ENCODE data around the gene WSB1. TPM values are rescaled to one million over a fixed set of nuclear protein-coding genes. Genes with fewer than 3 reads are reported as not detected.

WSB1 gene
- total RNA-seq, 1 experiment from 2014 or later = 114 TPM

GRCh38 chr17:27268394-27269085, 25.4 kb upstream of the WSB1 start:
- no peaks in the 10 kb centered on the region for H3K27me3 ChIP-seq (replicated peaks; ENCODE audit: insufficient read depth, low read depth, low read length, poor library complexity)
- no peak for TF ChIP-seq EZH2 (IDR thresholded peaks at IDR 0.05; ENCODE audit: borderline replicate concordance, low read depth, low read length, poor library complexity, severe bottlenecking)
- TF ChIP-seq CTCF (conservative IDR thresholded peaks at IDR 0.05; ENCODE audit: low read depth, low read length) = no peak
- BruUV-seq (replicated peaks) = no TSS peak

GRCh38 chr17:27269201-27269600, 24.7 kb upstream of the WSB1 start:
- Histone ChIP-seq H3K4me1 (ENCODE audit: insufficient read depth, low read length, poor library complexity, severe bottlenecking) (no peaks in the 10 kb centered on the region), H3K36me3 (ENCODE audit: insufficient read depth, low read length, poor library complexity, severe bottlenecking) (no peaks in the 10 kb centered on the region), H3K4me3 (ENCODE audit: low read depth, low read length, poor library complexity, severe bottlenecking) (no peak overlapping the region), H3K27ac (ENCODE audit: low read depth, low read length, poor library complexity, severe bottlenecking) (no peak overlapping the region), H3K9me3 (ENCODE audit: low read depth, low read length, poor library complexity, severe bottlenecking) (no peaks in the 10 kb centered on the region), H3K27me3 (replicated peaks; ENCODE audit: insufficient read depth, low read depth, low read length, poor library complexity) (no peaks in the 10 kb centered on the region)
- DNase-seq (ENCODE audit: low spot score) = no peak
- CTCF ChIA-PET = no interaction called here
- intact Hi-C loops (cut with micrococcal nuclease; ENCODE audit: unreplicated experiment) = no loop called here
- no TSS peak for BruUV-seq (replicated peaks)
- TF ChIP-seq CTCF (conservative IDR thresholded peaks at IDR 0.05; ENCODE audit: low read depth, low read length) (no peak), EZH2 (IDR thresholded peaks at IDR 0.05; ENCODE audit: borderline replicate concordance, low read depth, low read length, poor library complexity, severe bottlenecking) (no peak)
- POLR2A ChIA-PET (ENCODE audit: low non-redundant PET) = no interaction called here

More at GRCh38 chr17:27268394-27269085, 25.4 kb upstream of the WSB1 start:
- DNase-seq (ENCODE audit: low spot score) = no peak
- H3K4me1 ChIP-seq (ENCODE audit: insufficient read depth, low read length, poor library complexity, severe bottlenecking) = no peaks in the 10 kb centered on the region
- ChIA-PET POLR2A (ENCODE audit: low non-redundant PET) (no interaction called here), CTCF (no interaction called here)
- no peak overlapping the region for H3K4me3 ChIP-seq (ENCODE audit: low read depth, low read length, poor library complexity, severe bottlenecking)
- H3K27ac ChIP-seq (ENCODE audit: low read depth, low read length, poor library complexity, severe bottlenecking) = no peak overlapping the region
- intact Hi-C loops (cut with micrococcal nuclease; ENCODE audit: unreplicated experiment) = no loop called here
- no peaks in the 10 kb centered on the region for H3K9me3 ChIP-seq (ENCODE audit: low read depth, low read length, poor library complexity, severe bottlenecking)
- H3K36me3 ChIP-seq (ENCODE audit: insufficient read depth, low read length, poor library complexity, severe bottlenecking) = no peaks in the 10 kb centered on the region

GRCh38 chr17:27269974-27270373, 23.9 kb upstream of the WSB1 start:
- POLR2A ChIA-PET (ENCODE audit: low non-redundant PET) = no interaction called here
- Histone ChIP-seq H3K9me3 (ENCODE audit: low read depth, low read length, poor library complexity, severe bottlenecking) (no peaks in the 10 kb centered on the region), H3K27ac (ENCODE audit: low read depth, low read length, poor library complexity, severe bottlenecking) (no peak overlapping the region), H3K27me3 (replicated peaks; ENCODE audit: insufficient read depth, low read depth, low read length, poor library complexity) (no peaks in the 10 kb centered on the region), H3K4me1 (ENCODE audit: insufficient read depth, low read length, poor library complexity, severe bottlenecking) (no peaks in the 10 kb centered on the region), H3K4me3 (ENCODE audit: low read depth, low read length, poor library complexity, severe bottlenecking) (no peak overlapping the region), H3K36me3 (ENCODE audit: insufficient read depth, low read length, poor library complexity, severe bottlenecking) (no peaks in the 10 kb centered on the region)
- CTCF ChIA-PET = no interaction called here
- intact Hi-C loops (cut with micrococcal nuclease; ENCODE audit: unreplicated experiment) = no loop called here
- no TSS peak for BruUV-seq (replicated peaks)
- TF ChIP-seq EZH2 (IDR thresholded peaks at IDR 0.05; ENCODE audit: borderline replicate concordance, low read depth, low read length, poor library complexity, severe bottlenecking) (no peak), CTCF (conservative IDR thresholded peaks at IDR 0.05; ENCODE audit: low read depth, low read length) (no peak)
- no peak for DNase-seq (ENCODE audit: low spot score)

Measured in A673 (cell line).